Epithelial cell of esophagus (primary cell): Measurements from ENCODE around the gene PRKD1.

Source experiments
- DNase-seq: peaks from one replicate; pipeline ENCODE4 v3.0.0; 2010; ENCODE audit warnings: low read depth
- H3K4me3 ChIP-seq: 2 replicates; pipeline ENCODE4 v1.5.1; 2011; ENCODE audit warnings: mild to moderate bottlenecking, low read length, control low read depth
- TF ChIP-seq, protein P1 (sequence below): IDR thresholded peaks from 2 replicates; pipeline ENCODE4 v1.5.1; 2011; ENCODE audit warnings: low read depth, mild to moderate bottlenecking, low read length, control low read depth, inconsistent platforms; ENCODE audit not compliant: insufficient read depth; ENCODE audit errors: missing control alignments

PRKD1 gene

GRCh38 chr14:29674566-29675285, 252.9 kb downstream of the PRKD1 start:
- TF ChIP-seq, protein P1, sequence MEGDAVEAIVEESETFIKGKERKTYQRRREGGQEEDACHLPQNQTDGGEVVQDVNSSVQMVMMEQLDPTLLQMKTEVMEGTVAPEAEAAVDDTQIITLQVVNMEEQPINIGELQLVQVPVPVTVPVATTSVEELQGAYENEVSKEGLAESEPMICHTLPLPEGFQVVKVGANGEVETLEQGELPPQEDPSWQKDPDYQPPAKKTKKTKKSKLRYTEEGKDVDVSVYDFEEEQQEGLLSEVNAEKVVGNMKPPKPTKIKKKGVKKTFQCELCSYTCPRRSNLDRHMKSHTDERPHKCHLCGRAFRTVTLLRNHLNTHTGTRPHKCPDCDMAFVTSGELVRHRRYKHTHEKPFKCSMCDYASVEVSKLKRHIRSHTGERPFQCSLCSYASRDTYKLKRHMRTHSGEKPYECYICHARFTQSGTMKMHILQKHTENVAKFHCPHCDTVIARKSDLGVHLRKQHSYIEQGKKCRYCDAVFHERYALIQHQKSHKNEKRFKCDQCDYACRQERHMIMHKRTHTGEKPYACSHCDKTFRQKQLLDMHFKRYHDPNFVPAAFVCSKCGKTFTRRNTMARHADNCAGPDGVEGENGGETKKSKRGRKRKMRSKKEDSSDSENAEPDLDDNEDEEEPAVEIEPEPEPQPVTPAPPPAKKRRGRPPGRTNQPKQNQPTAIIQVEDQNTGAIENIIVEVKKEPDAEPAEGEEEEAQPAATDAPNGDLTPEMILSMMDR: no peak
- no peak for DNase-seq
- no peak overlapping the region for H3K4me3 ChIP-seq

GRCh38 chr14:29672831-29673230, 254.8 kb downstream of the PRKD1 start:
- TF ChIP-seq, protein P1: no peak
- no peak overlapping the region for H3K4me3 ChIP-seq
- DNase-seq: no peak

- DNase-seq: no peak
- TF ChIP-seq, protein P1: no peak
- no peak overlapping the region for H3K4me3 ChIP-seq
These were observed 256.6 kb downstream of the PRKD1 start for GRCh38 chr14:29671034-29671433.

DNA sequence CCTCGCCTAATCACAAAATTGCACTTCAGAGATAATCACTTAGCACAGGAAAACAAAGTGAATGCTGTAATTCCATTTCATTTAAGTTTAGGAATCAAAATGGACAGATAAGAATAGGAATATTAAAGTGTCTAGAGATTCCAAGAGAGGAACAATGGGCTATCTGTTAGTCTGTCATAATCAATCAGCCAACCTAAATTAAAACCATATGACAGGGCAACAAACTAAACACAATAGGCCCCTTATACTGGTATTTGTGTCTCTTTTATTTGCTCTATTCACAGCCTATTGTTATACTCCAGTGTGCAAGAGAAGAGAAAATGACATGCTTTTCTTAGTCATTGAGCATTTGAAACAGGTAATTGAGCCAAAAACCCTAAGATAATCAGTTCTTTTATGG, 259.4 kb downstream of the PRKD1 start:
- no peak for DNase-seq
- H3K4me3 ChIP-seq: no peak overlapping the region
- TF ChIP-seq, protein P1: no peak

GRCh38 chr14:29664515-29664914, 263.1 kb downstream of the PRKD1 start:
- DNase-seq: no peak
- TF ChIP-seq, protein P1: no peak
- no peak overlapping the region for H3K4me3 ChIP-seq

DNA sequence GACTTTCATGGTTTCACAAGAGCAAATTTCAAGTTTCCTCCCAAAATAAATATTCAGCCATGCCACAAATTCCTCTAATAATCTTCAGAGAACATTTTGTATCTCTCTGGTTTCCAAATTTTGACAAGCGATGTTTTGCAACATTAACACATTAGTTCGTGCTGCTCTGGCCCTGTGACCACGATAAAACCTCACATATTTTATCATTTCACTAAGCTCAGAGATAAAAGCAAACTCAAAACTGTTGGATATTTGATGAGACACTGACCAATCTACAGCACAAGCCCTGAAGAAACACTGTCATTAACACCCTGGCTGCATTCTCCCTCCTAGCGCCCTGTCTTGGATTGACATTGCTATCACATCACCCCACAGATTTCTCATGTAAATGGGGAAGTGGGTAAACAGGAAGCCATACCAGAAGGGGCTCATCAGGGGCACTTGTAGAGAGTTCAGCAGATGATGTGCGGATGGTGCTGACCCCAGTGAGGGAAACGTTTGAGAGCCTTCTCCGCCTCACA, 264.3 kb downstream of the PRKD1 start:
- no peak for DNase-seq
- no peak overlapping the region for H3K4me3 ChIP-seq
- TF ChIP-seq, protein P1: no peak
